Measurements from ENCODE around the gene RASGRF2. TPM values are rescaled to one million over a fixed set of nuclear protein-coding genes. Genes with fewer than 3 reads are reported as not detected.
"Not testable (repeated sequence)": the region's sequence is repeated elsewhere in the genome, so short reads cannot be mapped to it uniquely, and the experiment has no call there.

RASGRF2 gene
- total RNA-seq, 4 donors from 2014 or later = 2.0 to 3.6 (median 2.8) TPM

GRCh38 chr5:81121836-81122630 lies 161.9 kb downstream of the RASGRF2 start:
- H3K4me3 ChIP-seq = no peak overlapping the region
- no peaks in the 10 kb centered on the region for H3K4me1 ChIP-seq
- H3K36me3 ChIP-seq = no peaks in the 10 kb centered on the region
- intact Hi-C loops (cut with DNase I; ENCODE audit: low total_unique reads) (no loop called here), in situ Hi-C loops (cut with MboI; ENCODE audit: low pct_ligation_motif_present in 1 of 4, low pct_unique_long_range_greater_than_20kb in 1 of 4, low sequenced_read_pairs in 3 of 4) (no loop called here)
- no peak overlapping the region for H3K27ac ChIP-seq
- 44 to 65% methylated on average over 5 to 7 of the region's 7 CpGs for WGBS, 2 donors (ENCODE audit: low coverage in 1 of 2)
- no peaks in the 10 kb centered on the region for H3K9me3 ChIP-seq
- no peak for TF ChIP-seq CTCF (IDR thresholded peaks at IDR 0.05)
- no peak for TF ChIP-seq EP300 (IDR thresholded peaks at IDR 0.05; ENCODE audit: low read depth)
- no peak for TF ChIP-seq POLR2A (IDR thresholded peaks at IDR 0.05)
- TF ChIP-seq POLR2AphosphoS5 (IDR thresholded peaks at IDR 0.05) = no peak
- no peaks in the 10 kb centered on the region for H3K27me3 ChIP-seq
- DNase-seq = no peak

GRCh38 chr5:81124689-81125088 lies 164.5 kb downstream of the RASGRF2 start:
- DNase-seq; in situ Hi-C loops (cut with MboI; ENCODE audit: low pct_ligation_motif_present in 1 of 4, low pct_unique_long_range_greater_than_20kb in 1 of 4, low sequenced_read_pairs in 3 of 4); H3K27ac ChIP-seq; H3K36me3 ChIP-seq; H3K9me3 ChIP-seq; H3K4me1 ChIP-seq; H3K4me3 ChIP-seq; H3K27me3 ChIP-seq: not testable (repeated sequence)
- intact Hi-C loops (cut with DNase I; ENCODE audit: low total_unique reads) = loop anchor here (5.0 kb wide), 1 partner anchor 1772 kb away; no protein-coding TSS in a partner anchor
- 85 to 96% methylated on average over 6 of the region's 6 CpGs for WGBS, 2 donors (ENCODE audit: low coverage in 1 of 2)

GRCh38 chr5:81125959-81126358 lies 165.8 kb downstream of the RASGRF2 start:
- no peak for DNase-seq
- in situ Hi-C loops (cut with MboI; ENCODE audit: low pct_ligation_motif_present in 1 of 4, low pct_unique_long_range_greater_than_20kb in 1 of 4, low sequenced_read_pairs in 3 of 4) (no loop called here), intact Hi-C loops (cut with DNase I; ENCODE audit: low total_unique reads) (loop anchor here (5.0 kb wide), 1 partner anchor 1774 kb away; no protein-coding TSS in a partner anchor)
- Histone ChIP-seq H3K27me3 (no peaks in the 10 kb centered on the region), H3K36me3 (no peaks in the 10 kb centered on the region), H3K9me3 (no peaks in the 10 kb centered on the region), H3K4me3 (no peak overlapping the region), H3K27ac (peak overlapping the region in 1 of 4 donors; percentile 17), H3K4me1 (no peaks in the 10 kb centered on the region)
- no peak for TF ChIP-seq POLR2A (IDR thresholded peaks at IDR 0.05)
- no peak for TF ChIP-seq EP300 (IDR thresholded peaks at IDR 0.05; ENCODE audit: low read depth)
- no peak for TF ChIP-seq CTCF (IDR thresholded peaks at IDR 0.05)
- no peak for TF ChIP-seq POLR2AphosphoS5 (IDR thresholded peaks at IDR 0.05)
- 44 to 75% methylated on average over 7 of the region's 7 CpGs for WGBS, 2 donors (ENCODE audit: low coverage in 1 of 2)

GRCh38 chr5:81128416-81128815 lies 168.3 kb downstream of the RASGRF2 start:
- no peaks in the 10 kb centered on the region for H3K9me3 ChIP-seq
- H3K27me3 ChIP-seq = no peaks in the 10 kb centered on the region
- no peak overlapping the region for H3K27ac ChIP-seq
- TF ChIP-seq EP300 (IDR thresholded peaks at IDR 0.05; ENCODE audit: low read depth) (no peak), POLR2AphosphoS5 (IDR thresholded peaks at IDR 0.05) (no peak), CTCF (IDR thresholded peaks at IDR 0.05) (no peak), POLR2A (IDR thresholded peaks at IDR 0.05) (no peak)
- no peaks in the 10 kb centered on the region for H3K36me3 ChIP-seq
- H3K4me1 ChIP-seq = no peaks in the 10 kb centered on the region
- whole genome bisulfite sequencing, 2 donors (ENCODE audit: low coverage in 1 of 2) = 84 to 90% methylated on average over 2 to 7 of the region's 7 CpGs
- in situ Hi-C loops (cut with MboI; ENCODE audit: low pct_ligation_motif_present in 1 of 4, low pct_unique_long_range_greater_than_20kb in 1 of 4, low sequenced_read_pairs in 3 of 4) (no loop called here), intact Hi-C loops (cut with DNase I; ENCODE audit: low total_unique reads) (loop anchor here (5.0 kb wide), 1 partner anchor 1776 kb away; no protein-coding TSS in a partner anchor)
- DNase-seq = no peak
- no peak overlapping the region for H3K4me3 ChIP-seq

All from transverse colon (tissue), 4 donors.